NCI-H2196 (cell line): ENCODE data around the gene MYPN.

Experiments used
- DNase-seq: peaks from one replicate; lab custom pipeline; 2025; ENCODE audit not compliant: unreplicated experiment; lab: John Stamatoyannopoulos, UW

Gene MYPN

DNA sequence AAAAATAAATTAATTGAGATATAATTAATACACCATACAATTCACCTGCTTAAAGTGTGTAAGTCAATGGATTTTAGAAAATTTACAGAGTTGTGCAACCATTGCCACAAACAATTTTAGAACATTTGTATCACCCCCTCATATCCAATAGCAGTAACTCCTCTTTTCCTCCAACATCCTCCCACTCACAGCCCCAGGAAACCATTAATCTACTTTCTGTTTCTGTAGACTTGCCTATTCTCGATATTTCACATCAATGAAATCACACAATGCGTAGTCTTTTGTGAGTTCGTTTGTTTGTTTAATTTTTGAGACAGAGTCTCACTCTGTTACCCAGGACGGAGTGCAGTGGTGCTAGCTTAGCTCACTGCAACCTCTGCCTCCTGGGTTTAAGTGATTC lies 20.5 kb upstream of the MYPN start:
- DNase-seq: no peak

- DNase-seq: no peak
Observed at GRCh38 chr10:68090586-68090985, 18.7 kb upstream of the MYPN start.

DNA sequence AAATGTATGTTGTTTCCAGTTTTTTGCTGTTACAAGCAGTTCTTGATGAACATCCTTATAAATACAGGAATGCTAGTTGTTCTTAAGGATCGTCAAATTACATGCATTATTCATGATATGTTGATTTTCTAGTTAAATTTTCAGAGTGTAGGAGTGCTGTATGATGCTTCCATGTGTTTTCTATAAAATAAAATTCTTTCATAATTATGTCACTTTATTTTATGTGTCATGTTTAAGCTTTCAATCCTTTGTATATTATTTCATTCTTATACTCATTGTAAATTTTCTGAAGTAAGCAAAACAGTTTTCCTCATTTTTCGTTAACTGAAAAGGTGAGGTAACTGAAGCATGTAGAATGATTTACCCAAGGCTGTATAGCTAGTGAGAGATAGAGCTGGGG lies 16.8 kb upstream of the MYPN start:
- DNase-seq: no peak

GRCh38 chr10:68095153-68095552 lies 14.1 kb upstream of the MYPN start:
- no peak for DNase-seq

DNA sequence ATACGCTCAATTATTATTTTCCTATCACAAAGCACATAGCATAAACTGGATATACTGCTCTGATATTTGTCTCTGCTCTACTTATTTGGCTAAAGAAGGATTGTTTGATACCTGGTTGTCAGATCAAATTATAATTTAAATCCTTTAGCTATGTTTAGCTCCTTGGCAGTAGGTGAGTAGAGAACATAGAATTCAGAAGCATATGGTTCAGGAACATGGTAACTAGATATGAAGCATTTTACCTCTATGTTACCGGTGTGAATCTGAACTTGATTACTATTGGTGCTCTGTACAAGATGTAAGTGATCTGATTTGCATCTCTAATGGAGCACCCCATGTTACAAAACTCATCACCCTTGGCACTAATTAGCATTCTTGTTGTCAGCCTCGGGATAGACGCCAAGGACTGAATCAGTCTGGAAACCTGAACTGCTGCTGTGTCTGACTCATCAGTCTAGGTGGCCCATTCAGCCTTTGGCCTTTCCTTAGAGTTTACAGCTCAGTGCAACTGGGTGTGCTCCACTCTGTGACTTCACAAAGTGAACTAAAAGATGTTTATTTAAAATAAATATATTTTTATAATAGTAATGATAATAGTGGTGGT lies 12.3 kb upstream of the MYPN start:
- DNase-seq: peak; percentile 55

DNA sequence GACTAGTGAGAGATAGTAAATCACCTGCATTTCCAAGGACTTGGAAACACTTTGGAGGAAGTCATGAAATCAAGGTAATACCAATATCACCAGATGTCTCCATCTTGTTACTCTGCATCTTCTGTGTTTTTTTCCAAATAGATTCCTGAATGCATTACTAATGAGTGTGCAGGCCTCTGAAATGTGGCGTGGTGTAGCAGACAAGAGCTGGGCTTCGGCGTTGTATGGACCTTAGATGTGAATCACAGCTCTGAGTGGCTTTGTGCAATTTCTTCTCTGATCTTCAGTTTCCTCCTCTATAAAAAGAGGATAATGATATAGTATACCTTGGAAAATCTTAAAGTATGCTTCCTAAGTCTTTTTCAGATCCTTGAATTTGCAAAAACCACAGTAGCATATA lies 9.6 kb upstream of the MYPN start:
- no peak for DNase-seq

DNA sequence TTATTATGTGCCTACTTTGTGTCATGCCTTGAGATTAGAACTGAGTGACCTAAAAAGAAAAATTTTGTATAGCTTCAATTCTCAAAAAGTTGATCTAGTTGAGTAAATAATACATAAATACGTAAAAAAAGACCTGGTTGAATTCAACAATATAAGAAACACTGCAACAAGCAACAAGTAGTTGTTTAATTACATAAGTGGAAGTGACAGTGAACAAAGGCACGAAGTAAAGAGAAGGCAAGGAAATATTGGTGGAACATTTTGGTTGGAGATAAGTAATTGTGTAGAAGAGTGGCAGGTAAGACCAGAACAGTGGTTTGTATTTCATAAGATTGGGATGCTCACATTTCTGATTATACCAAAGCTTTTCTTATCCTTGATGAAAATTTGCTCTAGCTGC lies 8.2 kb upstream of the MYPN start:
- no peak for DNase-seq

DNA sequence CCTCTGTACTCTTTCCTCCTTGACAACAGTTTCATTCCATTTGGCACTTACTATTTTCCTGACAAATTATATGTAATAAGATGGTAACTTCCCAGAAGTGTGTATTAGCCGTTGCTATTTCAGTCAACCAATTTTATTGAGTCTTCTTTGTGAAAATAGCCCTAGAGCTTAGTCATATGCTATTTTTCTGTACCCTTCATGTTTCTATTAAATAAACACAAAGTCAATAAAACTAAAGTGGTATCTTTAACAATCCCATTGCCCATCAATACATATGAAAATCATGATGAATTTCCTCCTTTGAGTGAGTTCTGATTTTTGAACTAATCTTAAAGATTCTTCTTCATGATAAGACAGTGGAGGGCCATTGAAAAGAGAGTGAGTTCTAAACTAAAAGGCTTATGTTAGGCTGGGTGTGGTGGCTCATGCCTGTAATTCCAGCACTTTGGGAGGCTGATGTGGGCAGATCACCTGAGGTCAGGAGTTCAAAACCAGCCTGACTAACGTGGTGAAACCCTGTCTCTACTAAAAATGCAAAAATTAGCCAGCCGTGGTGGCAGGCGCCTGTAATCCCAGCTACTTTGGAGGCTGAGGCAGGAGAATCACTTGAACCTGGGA lies 5.9 kb upstream of the MYPN start:
- no peak for DNase-seq

- DNase-seq: no peak
Observed at GRCh38 chr10:68103901-68104300, 5.4 kb upstream of the MYPN start.

GRCh38 chr10:68105820-68106219 lies 3.5 kb upstream of the MYPN start:
- no peak for DNase-seq

DNA sequence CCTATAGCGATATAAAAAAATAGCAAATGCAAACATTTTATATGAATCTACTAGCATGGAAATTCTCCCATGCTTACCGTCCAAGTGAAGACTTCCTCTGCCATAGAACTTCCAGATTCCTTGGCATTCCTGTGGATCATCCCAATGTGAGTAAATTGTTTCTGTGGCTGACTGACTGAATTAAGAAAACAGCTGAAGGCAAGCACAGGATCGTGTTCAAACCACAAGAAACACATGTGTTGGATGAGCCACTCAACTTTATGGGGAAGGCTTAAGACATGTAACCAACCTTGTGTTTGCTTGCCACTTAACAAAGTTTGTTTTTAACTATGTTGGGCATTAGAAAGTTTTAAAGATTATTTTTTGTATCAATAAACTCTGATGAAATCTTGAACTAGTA lies 2.6 kb upstream of the MYPN start:
- no peak for DNase-seq

DNA sequence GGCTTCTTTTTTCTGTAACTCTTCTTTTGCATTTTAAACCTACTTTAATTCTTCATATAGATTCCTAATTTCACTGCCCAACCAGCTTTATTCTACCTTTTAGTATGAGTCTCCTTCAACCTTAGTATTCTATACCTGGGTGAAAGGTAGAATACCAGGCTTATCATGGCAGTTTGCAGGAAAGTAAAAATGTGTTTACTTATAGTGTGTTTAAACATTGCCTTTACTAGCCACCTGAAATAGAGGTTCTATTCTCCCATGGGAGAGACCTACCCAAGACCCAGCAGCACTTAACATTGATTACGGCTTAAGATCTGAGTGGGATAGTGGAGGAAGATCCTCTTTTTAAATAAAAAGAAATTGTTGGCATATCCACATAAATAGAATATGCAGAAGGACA lies 1.6 kb upstream of the MYPN start:
- no peak for DNase-seq

DNA sequence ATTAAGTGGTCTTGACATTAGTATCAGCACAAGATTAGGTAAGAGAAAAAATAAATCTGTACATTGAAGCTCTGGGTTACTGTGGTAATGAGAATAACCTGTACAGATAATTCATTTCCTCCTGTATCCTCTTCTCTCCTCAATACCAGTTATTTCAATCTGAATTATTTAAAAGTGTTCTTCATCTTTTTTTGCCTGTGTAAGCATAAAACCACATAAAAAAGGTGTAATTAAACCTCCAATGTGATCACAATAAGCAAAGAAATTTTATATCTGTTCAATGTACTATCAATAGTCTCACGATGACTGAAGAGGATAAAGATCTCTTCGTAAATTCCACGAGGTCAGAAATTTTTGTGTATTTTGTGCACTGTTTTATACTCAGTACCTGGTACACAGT lies 1.2 kb upstream of the MYPN start:
- no peak for DNase-seq

DNA sequence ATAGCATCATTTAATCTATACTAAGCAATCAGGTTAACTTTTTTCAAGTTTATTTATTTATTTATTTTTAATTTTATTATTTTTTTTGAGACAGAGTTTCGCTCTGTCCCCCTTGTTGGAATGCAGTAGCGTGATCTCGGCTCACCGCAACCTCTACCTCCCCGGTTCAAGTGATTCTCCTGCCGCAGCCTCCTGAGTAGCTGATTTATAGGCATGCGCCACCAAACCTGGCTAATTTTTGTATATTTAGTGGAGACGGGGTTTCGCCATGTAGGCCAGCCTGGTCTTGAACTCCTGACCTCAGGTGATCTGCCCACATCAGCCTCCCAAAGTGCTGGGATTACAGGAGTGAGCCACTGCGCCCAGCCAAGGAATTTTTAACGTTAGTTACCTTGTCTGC lies 635 bp upstream of the MYPN start:
- no peak for DNase-seq

DNA sequence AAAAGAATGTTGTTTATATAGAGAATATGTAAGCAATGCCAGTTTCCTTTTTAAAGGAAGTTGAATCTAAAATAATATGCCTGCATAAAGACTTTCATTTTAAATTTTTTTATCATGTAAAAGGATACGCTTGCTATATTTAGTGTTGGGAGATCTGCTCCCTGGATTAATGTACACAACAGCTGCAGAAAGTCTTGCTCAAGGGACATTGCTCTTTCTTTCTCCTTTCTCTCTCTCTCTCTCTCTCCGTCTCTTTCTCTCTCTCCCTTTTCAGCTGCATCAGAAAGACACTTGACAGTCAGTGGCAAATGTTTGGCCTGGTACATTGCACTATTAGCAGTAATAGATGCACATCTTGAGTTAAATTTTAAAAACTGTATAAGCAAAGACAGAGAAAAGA lies 739 bp downstream of the MYPN start:
- no peak for DNase-seq

GRCh38 chr10:68111584-68111983 lies 2.3 kb downstream of the MYPN start:
- DNase-seq: no peak

GRCh38 chr10:68112837-68113236 lies 3.5 kb downstream of the MYPN start:
- DNase-seq: no peak

DNA sequence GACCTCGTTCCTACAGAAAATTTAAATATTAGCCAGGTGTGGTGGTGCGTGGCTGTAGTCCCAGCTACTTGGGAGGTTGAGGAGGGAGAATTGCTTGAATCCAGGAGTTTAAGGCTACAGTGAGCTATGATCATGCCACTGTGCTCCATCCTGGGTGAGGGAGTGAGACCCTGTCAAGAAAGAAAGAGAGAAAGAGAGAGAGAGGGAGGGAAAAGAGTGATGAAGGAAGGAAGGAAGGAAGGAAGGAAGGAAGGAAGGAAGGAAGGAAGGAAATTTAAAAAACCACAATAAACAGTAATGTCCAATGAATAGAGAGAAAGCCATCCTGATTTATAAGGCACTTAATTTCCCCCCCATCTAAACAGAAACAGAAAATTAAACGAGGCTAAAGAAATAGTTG lies 9.4 kb downstream of the MYPN start:
- DNase-seq: no peak

- no peak for DNase-seq
Observed at GRCh38 chr10:68121020-68121743, 11.9 kb downstream of the MYPN start.

GRCh38 chr10:68121852-68122251 lies 12.6 kb downstream of the MYPN start:
- DNase-seq: no peak

DNA sequence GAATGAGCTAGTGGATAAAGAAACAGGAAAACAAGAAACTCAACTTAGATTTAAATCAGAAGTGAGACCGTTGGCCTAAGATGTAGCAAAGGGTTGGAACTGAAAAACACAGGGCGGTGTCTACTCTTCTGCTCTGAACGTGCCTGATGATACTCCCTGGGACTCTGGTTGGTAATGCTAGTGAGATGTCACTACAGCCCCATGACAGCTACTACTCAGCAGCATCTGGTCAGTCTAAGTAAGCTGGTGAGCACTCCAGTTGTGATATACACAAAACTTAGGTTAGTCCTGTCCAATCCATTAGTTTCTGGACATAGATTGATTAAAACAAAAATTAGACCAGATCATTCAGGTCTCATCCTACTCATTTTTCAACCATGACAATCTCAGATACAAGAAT lies 15.4 kb downstream of the MYPN start:
- DNase-seq: no peak

- no peak for DNase-seq
Observed at GRCh38 chr10:68125772-68126171, 16.5 kb downstream of the MYPN start.

DNA sequence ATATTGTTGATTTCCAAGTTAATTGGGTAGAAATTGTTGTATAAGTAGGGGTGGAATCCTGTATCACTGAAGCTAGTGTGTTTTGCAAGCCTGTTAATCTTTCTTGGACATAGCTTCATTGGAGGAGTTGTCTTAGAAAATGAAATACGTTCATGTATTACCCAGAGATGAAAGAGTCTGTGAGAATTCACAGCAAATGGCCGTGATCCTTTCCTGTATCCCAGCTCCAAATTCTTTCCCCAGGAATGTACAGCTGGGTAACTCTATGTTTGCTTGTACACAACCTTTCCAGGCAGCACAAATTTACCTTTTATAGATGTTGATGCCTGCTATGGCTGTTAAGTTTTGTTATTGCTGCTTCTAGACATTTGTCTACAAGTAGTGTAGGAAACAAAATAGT lies 18.7 kb downstream of the MYPN start:
- DNase-seq: no peak
